CD14-positive monocyte (primary cell): Measurements from ENCODE around the gene OXNAD1. TPM values are rescaled to one million over a fixed set of nuclear protein-coding genes. Genes with fewer than 3 reads are reported as not detected.

ENCODE experiments used
- DNase-seq, 3 donors: peaks; one replicate each; pipeline ENCODE4 v3.0.0-alpha.2; 2011 to 2022
- H2AFZ ChIP-seq: 2 replicates; pipeline ENCODE4 v1.6.0; 2012; ENCODE audit warnings: mild to moderate bottlenecking, low read depth, low read length, inconsistent platforms; ENCODE audit not compliant: insufficient read depth, poor library complexity, severe bottlenecking
- H3K27ac ChIP-seq, 2 donors: 1 replicate in 1 of 2; 2 replicates in 1 of 2; pipeline ENCODE4 v1.5.1; 2012 to 2013; ENCODE audit warnings: low read length in 2 of 2, control low read depth in 1 of 2, inconsistent platforms in 1 of 2, low read depth in 1 of 2, mild to moderate bottlenecking in 1 of 2
- H3K27me3 ChIP-seq, 2 donors: one replicate each; pipeline versions ENCODE4 v1.6.0 to v1.6.1; 2011 to 2013; ENCODE audit warnings: low read length in 2 of 2; ENCODE audit not compliant: control insufficient read depth in 2 of 2, insufficient read depth in 2 of 2
- H3K36me3 ChIP-seq, 2 donors: replicated peaks in 1 of 2; 1 replicate in 1 of 2; 2 replicates in 1 of 2; pipeline versions ENCODE4 v1.5.1 to v1.6.1; 2012 to 2013; ENCODE audit warnings: low read length in 2 of 2, control low read depth in 1 of 2, inconsistent platforms in 1 of 2, mild to moderate bottlenecking in 1 of 2; ENCODE audit not compliant: insufficient read depth in 2 of 2, control insufficient read depth in 1 of 2
- H3K4me1 ChIP-seq, 2 donors: 1 replicate in 1 of 2; 2 replicates in 1 of 2; pipeline versions ENCODE4 v1.5.1 to v1.6.1; 2012 to 2013; ENCODE audit warnings: low read length in 2 of 2, control low read depth in 1 of 2, inconsistent platforms in 1 of 2, mild to moderate bottlenecking in 1 of 2, moderate library complexity in 1 of 2; ENCODE audit not compliant: insufficient read depth in 2 of 2, control insufficient read depth in 1 of 2
- H3K4me2 ChIP-seq: replicated peaks from 2 replicates; pipeline ENCODE3; 2012; ENCODE audit warnings: low read length, moderate library complexity, mild to moderate bottlenecking; ENCODE audit not compliant: poor library complexity, severe bottlenecking; ENCODE audit errors: extremely low read depth
- H3K4me3 ChIP-seq, 3 experiments: fragments of 200-600 bp in 1 of 3; sonication (generic) in 1 of 3; replicated peaks in 1 of 3; 1 replicate in 2 of 3; 2 replicates in 1 of 3; pipeline ENCODE4 v1.5.1; 2011 to 2013; ENCODE audit warnings: low read length in 3 of 3, mild to moderate bottlenecking in 3 of 3, control low read depth in 2 of 3, low read depth in 2 of 3, inconsistent platforms in 1 of 3, moderate library complexity in 1 of 3
- H3K79me2 ChIP-seq: 2 replicates; pipeline ENCODE4 v1.6.0; 2012; ENCODE audit warnings: mild to moderate bottlenecking, control low read depth, inconsistent platforms, low read length, moderate library complexity; ENCODE audit not compliant: insufficient read depth
- H3K9ac ChIP-seq: 2 replicates; pipeline ENCODE4 v1.6.0; 2017; ENCODE audit warnings: low read length, mild to moderate bottlenecking; ENCODE audit not compliant: insufficient read depth, poor library complexity, severe bottlenecking
- H3K9me3 ChIP-seq, 2 donors: replicated peaks in 1 of 2; 1 replicate in 1 of 2; 2 replicates in 1 of 2; pipeline versions ENCODE4 v1.5.1 to v1.6.1; 2012 to 2013; ENCODE audit warnings: low read length in 2 of 2, control low read depth in 1 of 2; ENCODE audit not compliant: control insufficient read depth in 1 of 2, insufficient read depth in 1 of 2
- H4K20me1 ChIP-seq: 2 replicates; pipeline ENCODE4 v1.6.0; 2012; ENCODE audit warnings: mild to moderate bottlenecking, low read length, control low read depth, moderate library complexity; ENCODE audit not compliant: insufficient read depth
- H3K27ac Mint-ChIP-seq, 7 donors: one replicate each; pipeline ENCODE4 v1.8.0; 2020; ENCODE audit warnings: mild to moderate bottlenecking in 7 of 7, mixed read lengths in 7 of 7, moderate library complexity in 6 of 7, inconsistent platforms in 2 of 7
- H3K27me3 Mint-ChIP-seq, 3 donors: one replicate each; pipeline ENCODE4 v1.8.0; 2021 to 2022; ENCODE audit warnings: low read depth in 3 of 3, mild to moderate bottlenecking in 3 of 3, mixed read lengths in 3 of 3, moderate library complexity in 3 of 3, inconsistent platforms in 1 of 3
- H3K36me3 Mint-ChIP-seq, 2 donors: one replicate each; pipeline ENCODE4 v1.8.0; 2020; ENCODE audit warnings: mixed read lengths in 2 of 2, inconsistent platforms in 1 of 2, mild to moderate bottlenecking in 1 of 2
- H3K4me1 Mint-ChIP-seq: one replicate; pipeline ENCODE4 v1.8.0; 2020; ENCODE audit warnings: mild to moderate bottlenecking, mixed read lengths
- H3K4me3 Mint-ChIP-seq, 2 donors: one replicate each; pipeline ENCODE4 v1.8.0; 2020; ENCODE audit warnings: mild to moderate bottlenecking in 2 of 2, mixed read lengths in 2 of 2, moderate library complexity in 1 of 2
- H3K9me3 Mint-ChIP-seq, 7 donors: one replicate each; pipeline ENCODE4 v1.8.0; 2020 to 2022; ENCODE audit warnings: mixed read lengths in 7 of 7, mild to moderate bottlenecking in 6 of 7, moderate library complexity in 6 of 7, inconsistent platforms in 2 of 7
- CTCF ChIP-seq: fragments of 200-600 bp; IDR thresholded peaks from one replicate; pipeline ENCODE4 v1.8.0; 2022; ENCODE audit warnings: antibody characterized with exemption, mild to moderate bottlenecking
- WGBS: methylation state at CpG from one replicate; pipeline ENCODE4 v1.1.5; 2013; ENCODE audit warnings: missing lambda C conversion rate; ENCODE audit not compliant: insufficient coverage; 5-methylcytosine and 5-hydroxymethylcytosine counted together
- intact Hi-C, 2 donors: fragments of 100-400 bp; cut with micrococcal nuclease; formaldehyde crosslinking; loops; one replicate each; pipeline versions ENCODE4 v1.15.0 to v1.15.1; 2023
- polyA plus RNA-seq, 3 donors: library from polyadenylated mRNA; depleted of rRNA in 1 of 3; unstranded in 2 of 3; stranded (reverse) in 1 of 3; fragments of 300-500 nt in 2 of 3; fragments of >200 nt in 1 of 3; fragmentation: Illumina TruSeq in 2 of 3; gene quantifications; 1 replicate in 2 of 3; 2 replicates in 1 of 3; pipeline ENCODE4 v1.2.3, GENCODE V29; 2012 to 2021

The OXNAD1 gene
- polyA plus RNA-seq, 3 donors: 3.7 to 5.1 (median 4.4) TPM

GRCh38 chr3:16249336-16249735, 15.7 kb upstream of the OXNAD1 start:
- no peak overlapping the region for H3K4me3 ChIP-seq
- H3K27me3 Mint-ChIP-seq: peaks cover 0 to 2% (median 0%) of the 10 kb centered on the region in 3 donors
- peak; percentile 27 for TF ChIP-seq CTCF
- H4K20me1 ChIP-seq: no peaks in the 10 kb centered on the region
- no peaks in the 10 kb centered on the region for H3K9me3 ChIP-seq
- DNase-seq: peak in 2 of 3 donors; percentile 16 to 20
- no peaks in the 10 kb centered on the region for H3K9me3 Mint-ChIP-seq
- H3K4me2 ChIP-seq: no peak overlapping the region
- peaks cover 24% of the 10 kb centered on the region for H3K4me1 Mint-ChIP-seq
- intact Hi-C loops: loop anchor here in 1 of 2 donors (5.0 kb wide), 1 partner anchor 202 kb away; no protein-coding TSS in a partner anchor
- H3K79me2 ChIP-seq: no peaks in the 10 kb centered on the region
- H3K27me3 ChIP-seq: no peaks in the 10 kb centered on the region
- H3K36me3 Mint-ChIP-seq: no peaks in the 10 kb centered on the region
- H3K9ac ChIP-seq: no peak overlapping the region
- H2AFZ ChIP-seq: no peak overlapping the region
- no peak overlapping the region for H3K27ac Mint-ChIP-seq
- H3K4me1 ChIP-seq: peaks cover 16 to 23% of the 10 kb centered on the region in 2 donors
- H3K36me3 ChIP-seq: no peaks in the 10 kb centered on the region
- 77% methylated on average over 3 of the region's 3 CpGs for WGBS
- H3K4me3 Mint-ChIP-seq: no peak overlapping the region
- H3K27ac ChIP-seq: no peak overlapping the region

GRCh38 chr3:16249886-16250285, 15.1 kb upstream of the OXNAD1 start:
- WGBS: 80% methylated on average over 1 of the region's 3 CpGs

More at GRCh38 chr3:16249886-16250285, 15.1 kb upstream of the OXNAD1 start:
- Mint-ChIP-seq H3K4me3 (no peak overlapping the region), H3K4me1 (peaks cover 28% of the 10 kb centered on the region), H3K36me3 (no peaks in the 10 kb centered on the region), H3K9me3 (no peaks in the 10 kb centered on the region), H3K27ac (no peak overlapping the region), H3K27me3 (peaks cover 0 to 2% (median 0%) of the 10 kb centered on the region in 3 donors)
- no peak for TF ChIP-seq CTCF
- DNase-seq: no peak
- peaks cover 19 to 24% of the 10 kb centered on the region in 2 donors for H3K4me1 ChIP-seq
- no peak overlapping the region for H3K9ac ChIP-seq
- H3K36me3 ChIP-seq: no peaks in the 10 kb centered on the region
- intact Hi-C loops: loop anchor here (5.0 kb wide), 2 partner anchors 68 to 203 kb away; no protein-coding TSS in a partner anchor
- no peak overlapping the region for H2AFZ ChIP-seq
- H3K4me2 ChIP-seq: no peak overlapping the region
- H3K79me2 ChIP-seq: no peaks in the 10 kb centered on the region
- no peaks in the 10 kb centered on the region for H3K27me3 ChIP-seq
- H3K9me3 ChIP-seq: no peaks in the 10 kb centered on the region
- no peaks in the 10 kb centered on the region for H4K20me1 ChIP-seq
- H3K4me3 ChIP-seq: no peak overlapping the region
- H3K27ac ChIP-seq: no peak overlapping the region
